H1 (cell line): ENCODE results near the gene REG1A. TPM values are rescaled to one million over a fixed set of nuclear protein-coding genes. Genes with fewer than 3 reads are reported as not detected.

Experiments used
- CTCF ChIA-PET: fragments of 300-600 bp; sonication (Branson Sonifier 250); formaldehyde crosslinking; loops from one replicate; lab custom pipeline; 2021; ENCODE audit not compliant: partially characterized antibody; lab: Charles Lee
- POLR2A ChIA-PET: fragments of 300-600 bp; sonication (Branson Sonifier 250); formaldehyde crosslinking; loops from one replicate; lab custom pipeline; 2021; ENCODE audit warnings: inconsistent platforms; ENCODE audit not compliant: partially characterized antibody; lab: Charles Lee
- DNase-seq, 2 experiments: peaks; one replicate each; pipeline versions ENCODE4 v3.0.0 to v3.0.0-alpha.2; 2010 to 2022; ENCODE audit warnings: low spot score in 2 of 2, low read depth in 1 of 2, mixed read lengths in 1 of 2
- FAIRE-seq: peaks from 2 replicates; lab custom pipeline; 2011; peaks lifted over from hg19 to GRCh38; lab: Jason Lieb, UNC
- H2AFZ ChIP-seq: 2 replicates; pipeline ENCODE4 v1.8.1; 2012; ENCODE audit warnings: low read length, inconsistent platforms
- H2AK5ac ChIP-seq: 2 replicates; pipeline ENCODE4 v1.6.1; 2013; ENCODE audit warnings: low read depth, low read length
- H2BK120ac ChIP-seq: replicated peaks from 2 replicates; pipeline ENCODE3; 2013; ENCODE audit warnings: low read depth, low read length, inconsistent platforms
- H2BK12ac ChIP-seq: 2 replicates; pipeline ENCODE4 v1.6.1; 2013; ENCODE audit warnings: low read depth, low read length
- H2BK15ac ChIP-seq: 2 replicates; pipeline ENCODE4 v1.6.1; 2013; ENCODE audit warnings: low read length
- H2BK20ac ChIP-seq: 2 replicates; pipeline ENCODE4 v1.6.1; 2013; ENCODE audit warnings: low read length
- H2BK5ac ChIP-seq: 2 replicates; pipeline ENCODE4 v1.6.1; 2013; ENCODE audit warnings: low read depth, low read length
- H3K14ac ChIP-seq: 2 replicates; pipeline ENCODE4 v1.6.1; 2013; ENCODE audit warnings: inconsistent platforms; ENCODE audit not compliant: insufficient read length
- H3K18ac ChIP-seq: 2 replicates; pipeline ENCODE4 v1.6.1; 2013; ENCODE audit warnings: low read length; ENCODE audit errors: extremely low read depth
- H3K23ac ChIP-seq: 2 replicates; pipeline ENCODE4 v1.6.1; 2013; ENCODE audit warnings: inconsistent platforms; ENCODE audit not compliant: insufficient read length
- H3K23me2 ChIP-seq: 2 replicates; pipeline ENCODE4 v1.6.1; 2013; ENCODE audit warnings: low read depth, low read length
- H3K27ac ChIP-seq: 2 replicates; pipeline ENCODE4 v1.6.1; 2011; ENCODE audit warnings: low read depth, low read length, inconsistent platforms
- H3K27me3 ChIP-seq, 4 experiments: replicated peaks in 1 of 4; 1 replicate in 1 of 4; 2 replicates in 3 of 4; pipeline versions ENCODE4 v1.6.1 to v1.8.1; 2011 to 2013; ENCODE audit warnings: low read length in 3 of 4, mild to moderate bottlenecking in 3 of 4, inconsistent platforms in 2 of 4, mixed read lengths in 2 of 4, moderate library complexity in 1 of 4; ENCODE audit not compliant: control insufficient read depth in 3 of 4, insufficient read depth in 3 of 4; ENCODE audit errors: extremely low read depth in 1 of 4
- H3K36me3 ChIP-seq, 4 experiments: 2 replicates each; pipeline versions ENCODE4 v1.6.1 to v1.8.1; 2011 to 2013; ENCODE audit warnings: mild to moderate bottlenecking in 4 of 4, low read length in 3 of 4, moderate library complexity in 2 of 4, control low read depth in 1 of 4, inconsistent platforms in 1 of 4; ENCODE audit not compliant: insufficient read depth in 4 of 4, control insufficient read depth in 2 of 4
- H3K4ac ChIP-seq: replicated peaks from 2 replicates; pipeline ENCODE3; 2013; ENCODE audit warnings: low read length, low read depth, mixed read lengths, inconsistent platforms; ENCODE audit not compliant: insufficient read length
- H3K4me1 ChIP-seq, 4 experiments: replicated peaks in 1 of 4; 1 replicate in 1 of 4; 2 replicates in 3 of 4; pipeline versions ENCODE4 v1.6.1 to v1.8.1; 2011 to 2013; ENCODE audit warnings: low read length in 3 of 4, inconsistent platforms in 2 of 4, mixed read lengths in 1 of 4; ENCODE audit not compliant: insufficient read depth in 4 of 4, control insufficient read depth in 3 of 4
- H3K4me2 ChIP-seq, 2 experiments: 2 replicates each; pipeline versions ENCODE4 v1.6.1 to v1.8.1; 2011 to 2013; ENCODE audit warnings: low read depth in 2 of 2, low read length in 2 of 2, control low read depth in 1 of 2, inconsistent platforms in 1 of 2, mild to moderate bottlenecking in 1 of 2; ENCODE audit not compliant: insufficient read depth in 1 of 2
- H3K4me3 ChIP-seq, 4 experiments: fragments of 200-600, 300-600 bp in 1 of 4; sonication (generic), shearing (Covaris generic), sonication (Bioruptor Twin) in 1 of 4; 2 replicates each; pipeline versions ENCODE4 v1.5.1 to v1.8.1; 2011 to 2016; ENCODE audit warnings: low read length in 4 of 4, low read depth in 3 of 4, control low read depth in 2 of 4, inconsistent platforms in 2 of 4, mild to moderate bottlenecking in 2 of 4, mixed read lengths in 1 of 4, moderate library complexity in 1 of 4; ENCODE audit not compliant: insufficient read depth in 2 of 4; ENCODE audit errors: extremely low read depth in 1 of 4
- H3K56ac ChIP-seq: replicated peaks from 2 replicates; pipeline ENCODE3; 2013; ENCODE audit warnings: low read depth, mild to moderate bottlenecking, mixed read lengths, low read length, inconsistent platforms; ENCODE audit not compliant: insufficient read length
- H3K79me1 ChIP-seq: 2 replicates; pipeline ENCODE4 v1.6.1; 2013; ENCODE audit warnings: low read depth, low read length, control low read depth
- H3K79me2 ChIP-seq, 2 experiments: 2 replicates each; pipeline versions ENCODE4 v1.6.1 to v1.8.1; 2012 to 2013; ENCODE audit warnings: low read length in 2 of 2, mild to moderate bottlenecking in 2 of 2, inconsistent platforms in 1 of 2; ENCODE audit not compliant: insufficient read depth in 2 of 2, control insufficient read depth in 1 of 2
- H3K9ac ChIP-seq, 4 experiments: replicated peaks in 1 of 4; 1 replicate in 1 of 4; 2 replicates in 3 of 4; pipeline versions ENCODE4 v1.6.1 to v1.8.1; 2011 to 2013; ENCODE audit warnings: low read depth in 3 of 4, low read length in 3 of 4, control low read depth in 2 of 4, mild to moderate bottlenecking in 2 of 4, moderate library complexity in 2 of 4, inconsistent platforms in 1 of 4; ENCODE audit errors: extremely low read depth in 1 of 4
- H3K9me3 ChIP-seq, 2 experiments: 2 replicates each; pipeline versions ENCODE4 v1.6.1 to v1.8.1; 2012 to 2013; ENCODE audit warnings: mild to moderate bottlenecking in 2 of 2, moderate library complexity in 2 of 2, control low read depth in 1 of 2, inconsistent platforms in 1 of 2, low read depth in 1 of 2, low read length in 1 of 2, mixed read lengths in 1 of 2; ENCODE audit not compliant: insufficient read depth in 2 of 2
- H4K20me1 ChIP-seq, 2 experiments: replicated peaks in 1 of 2; 2 replicates each; pipeline versions ENCODE3 to v1.8.1; 2011 to 2013; ENCODE audit warnings: inconsistent platforms in 2 of 2, low read length in 2 of 2, mild to moderate bottlenecking in 1 of 2; ENCODE audit not compliant: insufficient read depth in 2 of 2, control insufficient read depth in 1 of 2
- H4K5ac ChIP-seq: 2 replicates; pipeline ENCODE4 v1.6.1; 2013; ENCODE audit warnings: low read length, low read depth, mixed read lengths, inconsistent platforms; ENCODE audit not compliant: insufficient read length
- H4K8ac ChIP-seq: 2 replicates; pipeline ENCODE4 v1.8.0; 2013; ENCODE audit warnings: mild to moderate bottlenecking, moderate library complexity, low read length, inconsistent platforms; ENCODE audit not compliant: insufficient read depth; ENCODE audit errors: extremely low read depth
- H4K91ac ChIP-seq: replicated peaks from 2 replicates; pipeline ENCODE3; 2013; ENCODE audit warnings: low read length, mixed read lengths, inconsistent platforms; ENCODE audit not compliant: insufficient read length
- CHD2 ChIP-seq: IDR thresholded peaks from 2 replicates; pipeline ENCODE4 v1.6.1; 2012; ENCODE audit warnings: low read length, improper control_type of control experiment
- EP300 ChIP-seq, 2 experiments: IDR thresholded peaks; 1 replicate in 1 of 2; 2 replicates in 1 of 2; pipeline ENCODE4 v1.6.1; 2011 to 2012; ENCODE audit warnings: low read depth in 2 of 2, low read length in 2 of 2, mild to moderate bottlenecking in 2 of 2, borderline replicate concordance in 1 of 2, inconsistent platforms in 1 of 2, moderate library complexity in 1 of 2
- GTF2F1 ChIP-seq: IDR thresholded peaks from 2 replicates; pipeline ENCODE4 v1.6.1; 2012; ENCODE audit warnings: low read depth, low read length, improper control_type of control experiment, borderline replicate concordance
- SP4 ChIP-seq: IDR thresholded peaks from 2 replicates; pipeline ENCODE4 v1.6.1; 2012; ENCODE audit warnings: low read length, inconsistent platforms
- WGBS, 2 experiments: shearing (Covaris generic) in 1 of 2; methylation state at CpG; one replicate each; pipeline versions ENCODE4 v1.1.6 to v1.1.7; 2013 to 2015; ENCODE audit warnings: low lambda C conversion rate in 2 of 2, mixed read lengths in 2 of 2, inconsistent platforms in 1 of 2, low coverage in 1 of 2, missing lambda C conversion rate in 1 of 2; ENCODE audit not compliant: insufficient replicate concordance in 2 of 2, insufficient coverage in 1 of 2, insufficient read length in 1 of 2; ENCODE audit errors: extremely low coverage in 1 of 2, missing lambda C conversion rate in 1 of 2; 5-methylcytosine and 5-hydroxymethylcytosine counted together
- polyA plus RNA-seq, 7 experiments: library from polyadenylated mRNA; depleted of rRNA in 3 of 7; stranded (reverse) in 5 of 7; unstranded in 2 of 7; fragments of >200 nt in 5 of 7; fragments of 200-250 nt in 2 of 7; gene quantifications; 1 replicate in 5 of 7; 2 replicates in 1 of 7; 4 replicates in 1 of 7; pipeline versions ENCODE4 v1.2.1 to v1.2.3, GENCODE V29; 2011 to 2013; ENCODE audit warnings: missing spikeins in 2 of 7, mixed read lengths in 2 of 7
- total RNA-seq: library from RNA; stranded (reverse); fragmentation: NEBNext Ultra II Directional; extraction: Animal tissue kit (Norgen Biotek cat#: 25700); gene quantifications from 2 replicates; pipeline ENCODE4 v1.2.1, GENCODE V29; 2021
- TF ChIP-seq, protein P1 (sequence below): IDR thresholded peaks from 2 replicates; pipeline ENCODE4 v1.6.1; 2011; ENCODE audit warnings: low read length, improper control_type of control experiment

Gene REG1A
- total and polyA plus RNA-seq, 2 of the 8 experiments (the other 6 are each of a cell fraction or from before 2014, with no cell fraction given): not detected

DNA sequence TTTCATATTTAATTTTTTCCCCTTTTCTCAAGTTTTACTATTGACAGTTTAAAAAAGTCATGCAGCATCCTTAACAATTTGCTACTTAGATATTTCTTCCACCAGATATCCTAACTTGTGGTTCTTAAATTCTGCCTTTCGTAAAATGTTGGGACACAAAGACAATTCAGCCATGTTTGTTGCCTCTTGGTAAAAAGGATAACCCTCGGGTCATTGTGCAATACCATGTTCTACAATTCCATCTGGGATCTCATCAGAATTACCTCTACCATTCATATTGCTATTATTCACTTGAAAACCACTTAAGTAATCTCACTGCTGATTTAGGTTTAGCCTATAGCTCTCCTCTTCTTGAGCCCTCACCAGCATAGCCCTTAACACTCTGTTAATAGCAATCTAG, 19.3 kb upstream of the REG1A start:
- H4K20me1 ChIP-seq: no peaks in the 10 kb centered on the region
- CTCF ChIA-PET: no interaction called here
- no peak overlapping the region for H3K23ac ChIP-seq
- TF ChIP-seq, protein P1, sequence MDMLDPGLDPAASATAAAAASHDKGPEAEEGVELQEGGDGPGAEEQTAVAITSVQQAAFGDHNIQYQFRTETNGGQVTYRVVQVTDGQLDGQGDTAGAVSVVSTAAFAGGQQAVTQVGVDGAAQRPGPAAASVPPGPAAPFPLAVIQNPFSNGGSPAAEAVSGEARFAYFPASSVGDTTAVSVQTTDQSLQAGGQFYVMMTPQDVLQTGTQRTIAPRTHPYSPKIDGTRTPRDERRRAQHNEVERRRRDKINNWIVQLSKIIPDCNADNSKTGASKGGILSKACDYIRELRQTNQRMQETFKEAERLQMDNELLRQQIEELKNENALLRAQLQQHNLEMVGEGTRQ: no peak
- TF ChIP-seq SP4: no peak
- no peak for TF ChIP-seq CHD2
- no peak for TF ChIP-seq EP300 (IDR thresholded peaks at IDR 0.05; ENCODE audit: borderline replicate concordance in 1 of 2, low read depth in 2 of 2, low read length in 2 of 2)
- no peak for TF ChIP-seq GTF2F1
- TF ChIP-seq, all 59 proteins: peak for 0
- H4K5ac ChIP-seq: no peak overlapping the region
- H3K79me2 ChIP-seq: no peaks in the 10 kb centered on the region
- H3K79me1 ChIP-seq: no peaks in the 10 kb centered on the region
- H3K4me3 ChIP-seq: no peak overlapping the region
- no peak overlapping the region for H2BK20ac ChIP-seq
- POLR2A ChIA-PET: no interaction called here
- H2BK15ac ChIP-seq: no peak overlapping the region
- 88% methylated on average over 2 of the region's 2 CpGs; no CpG with 5 or more reads in 1 of the 2 experiments for WGBS, 2 experiments
- H2BK120ac ChIP-seq: no peak overlapping the region
- H2AK5ac ChIP-seq: no peak overlapping the region
- H3K9ac ChIP-seq: no peak overlapping the region
- H3K14ac ChIP-seq: no peak overlapping the region
- DNase-seq (no peak), FAIRE-seq (no peak)
- H3K56ac ChIP-seq: no peak overlapping the region
- H3K27me3 ChIP-seq: no peaks in the 10 kb centered on the region
- H3K9me3 ChIP-seq: peaks cover 9 to 11% of the 10 kb centered on the region in 2 experiments; a peak in 3 of 4 replicates
- no peaks in the 10 kb centered on the region for H3K36me3 ChIP-seq
- no peak overlapping the region for H3K4ac ChIP-seq
- no peaks in the 10 kb centered on the region for H3K4me1 ChIP-seq
- H3K4me2 ChIP-seq: no peak overlapping the region
- H2BK5ac ChIP-seq: no peak overlapping the region
- no peak overlapping the region for H3K18ac ChIP-seq
- H3K23me2 ChIP-seq: peaks cover 2% of the 10 kb centered on the region; the same call in 1 of the 2 replicates
- H2AFZ ChIP-seq: no peak overlapping the region
- no peak overlapping the region for H2BK12ac ChIP-seq
- no peak overlapping the region for H4K91ac ChIP-seq
- no peak overlapping the region for H3K27ac ChIP-seq
- no peak overlapping the region for H4K8ac ChIP-seq
